ENCODE data around the gene USF2.

USF2 gene

DNA sequence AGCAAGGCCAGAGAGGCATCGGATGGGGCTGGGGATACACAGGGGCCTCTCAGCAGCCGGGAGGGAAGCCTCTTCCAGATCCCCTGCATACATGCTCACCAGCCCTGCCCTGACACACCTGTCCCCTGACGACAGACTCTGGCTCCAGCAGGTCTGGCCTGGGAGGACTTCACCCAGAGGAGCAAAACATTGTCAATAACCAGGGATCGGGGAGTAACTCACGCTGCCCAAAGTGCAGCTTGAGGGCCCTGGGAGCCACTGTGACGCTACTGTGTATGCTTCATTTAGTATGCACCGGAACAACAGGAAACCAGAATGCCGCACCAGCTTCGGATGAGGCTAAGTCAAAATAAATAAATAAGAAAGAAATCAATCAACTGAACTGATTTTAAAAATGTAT lies 47.8 kb downstream of the USF2 start:
- Histone ChIP-seq H3K9ac (ENCODE audit: low read length) (no peak overlapping the region), H3K36me3 (ENCODE audit: control insufficient read depth in 1 of 2, insufficient read depth in 2 of 2, low read depth in 1 of 2, low read length in 2 of 2) (no peaks in the 10 kb centered on the region), H3K79me1 (replicated peaks; ENCODE audit: low read length, poor library complexity, severe bottlenecking) (no peaks in the 10 kb centered on the region), H4K8ac (ENCODE audit: low read length) (no peak overlapping the region), H2AK5ac (ENCODE audit: low read length, severe bottlenecking) (no peak overlapping the region), H3K4me2 (ENCODE audit: low read length, poor library complexity, severe bottlenecking) (no peak overlapping the region), H3K9me3 (ENCODE audit: control insufficient read depth, low read length) (no peaks in the 10 kb centered on the region), H2AFZ (ENCODE audit: low read depth, low read length) (no peak overlapping the region), H2BK15ac (ENCODE audit: low read depth, poor library complexity, severe bottlenecking) (no peak overlapping the region), H3K18ac (ENCODE audit: low read depth in 1 of 2, low read length in 2 of 2) (no peak overlapping the region), H3K4ac (ENCODE audit: low read depth in 1 of 2, low read length in 2 of 2) (no peak overlapping the region), H3K27ac (ENCODE audit: low read length, poor library complexity, severe bottlenecking) (no peak overlapping the region), H3K4me1 (ENCODE audit: control insufficient read depth, insufficient read depth, low read depth, low read length) (peaks cover 8% of the 10 kb centered on the region), H2BK12ac (ENCODE audit: low read length in 2 of 2) (no peak overlapping the region), H3K27me3 (ENCODE audit: control insufficient read depth in 1 of 2, insufficient read depth in 1 of 2, low read length in 2 of 2) (peaks cover 0 to 6% of the 10 kb centered on the region in 2 experiments), H4K91ac (ENCODE audit: low read length) (no peak overlapping the region), H3K4me3 (ENCODE audit: insufficient read depth in 1 of 2, low read depth in 1 of 2, low read length in 2 of 2) (no peak overlapping the region), H3K14ac (ENCODE audit: low read length in 2 of 2) (no peak overlapping the region), H2BK120ac (ENCODE audit: low read depth, low read length) (no peak overlapping the region), H2BK5ac (ENCODE audit: low read depth, low read length, poor library complexity, severe bottlenecking) (no peak overlapping the region), H3K23ac (ENCODE audit: low read length in 2 of 2) (no peak overlapping the region)
- DNase-seq = no peak
- 76% methylated on average over 7 of the region's 9 CpGs for WGBS

DNA sequence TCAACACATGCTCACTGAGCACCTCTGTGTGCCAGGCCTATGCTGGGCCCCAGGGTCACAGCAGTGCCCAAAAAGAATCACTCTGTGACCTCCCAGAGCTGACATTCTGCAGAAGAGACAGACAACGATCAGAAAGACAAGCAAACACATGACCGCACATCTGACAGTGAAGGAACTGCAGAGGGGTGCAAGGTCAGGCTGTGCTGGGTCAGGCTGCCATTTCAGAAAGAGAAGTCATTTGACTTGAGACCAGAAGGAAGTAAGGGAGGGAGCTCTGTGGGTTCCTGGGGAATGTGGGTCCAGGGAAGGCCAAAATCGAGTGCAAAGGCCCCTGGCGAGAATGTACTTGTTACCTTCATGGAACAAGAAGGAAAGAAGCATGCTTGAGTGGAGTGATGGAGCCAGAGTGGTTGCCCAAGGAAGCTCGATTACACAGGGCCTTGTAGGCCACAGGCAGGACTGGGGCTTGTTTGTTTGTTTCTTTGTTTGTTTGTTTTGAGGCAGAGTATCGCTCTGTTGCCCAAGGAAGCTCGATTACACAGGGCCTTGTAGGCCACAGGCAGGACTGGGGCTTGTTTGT lies 48.8 kb downstream of the USF2 start:
- H3K9ac ChIP-seq (ENCODE audit: low read length) = no peak overlapping the region
- H2BK12ac ChIP-seq (ENCODE audit: low read length in 2 of 2) = no peak overlapping the region
- H3K4me2 ChIP-seq (ENCODE audit: low read length, poor library complexity, severe bottlenecking) = no peak overlapping the region
- no peak overlapping the region for H2AK5ac ChIP-seq (ENCODE audit: low read length, severe bottlenecking)
- H4K91ac ChIP-seq (ENCODE audit: low read length) = no peak overlapping the region
- H3K9me3 ChIP-seq (ENCODE audit: control insufficient read depth, low read length) = peaks cover 5% of the 10 kb centered on the region
- no peak overlapping the region for H3K27ac ChIP-seq (ENCODE audit: low read length, poor library complexity, severe bottlenecking)
- no peak overlapping the region for H2AFZ ChIP-seq (ENCODE audit: low read depth, low read length)
- no peak overlapping the region for H3K23ac ChIP-seq (ENCODE audit: low read length in 2 of 2)
- peaks cover 5% of the 10 kb centered on the region for H3K4me1 ChIP-seq (ENCODE audit: control insufficient read depth, insufficient read depth, low read depth, low read length)
- no peak overlapping the region for H2BK5ac ChIP-seq (ENCODE audit: low read depth, low read length, poor library complexity, severe bottlenecking)
- H3K36me3 ChIP-seq (ENCODE audit: control insufficient read depth in 1 of 2, insufficient read depth in 2 of 2, low read depth in 1 of 2, low read length in 2 of 2) = no peaks in the 10 kb centered on the region
- no peak overlapping the region for H3K4me3 ChIP-seq (ENCODE audit: insufficient read depth in 1 of 2, low read depth in 1 of 2, low read length in 2 of 2)
- H2BK120ac ChIP-seq (ENCODE audit: low read depth, low read length) = no peak overlapping the region
- peaks cover 0 to 6% of the 10 kb centered on the region in 2 experiments for H3K27me3 ChIP-seq (ENCODE audit: control insufficient read depth in 1 of 2, insufficient read depth in 1 of 2, low read length in 2 of 2)
- no peak overlapping the region for H3K4ac ChIP-seq (ENCODE audit: low read depth in 1 of 2, low read length in 2 of 2)
- no peak overlapping the region for H3K14ac ChIP-seq (ENCODE audit: low read length in 2 of 2)
- WGBS = 79% methylated on average over 7 of the region's 7 CpGs
- H3K18ac ChIP-seq (ENCODE audit: low read depth in 1 of 2, low read length in 2 of 2) = no peak overlapping the region
- H3K79me1 ChIP-seq (replicated peaks; ENCODE audit: low read length, poor library complexity, severe bottlenecking) = no peaks in the 10 kb centered on the region
- no peak for DNase-seq
- no peak overlapping the region for H4K8ac ChIP-seq (ENCODE audit: low read length)
- no peak overlapping the region for H2BK15ac ChIP-seq (ENCODE audit: low read depth, poor library complexity, severe bottlenecking)

DNA sequence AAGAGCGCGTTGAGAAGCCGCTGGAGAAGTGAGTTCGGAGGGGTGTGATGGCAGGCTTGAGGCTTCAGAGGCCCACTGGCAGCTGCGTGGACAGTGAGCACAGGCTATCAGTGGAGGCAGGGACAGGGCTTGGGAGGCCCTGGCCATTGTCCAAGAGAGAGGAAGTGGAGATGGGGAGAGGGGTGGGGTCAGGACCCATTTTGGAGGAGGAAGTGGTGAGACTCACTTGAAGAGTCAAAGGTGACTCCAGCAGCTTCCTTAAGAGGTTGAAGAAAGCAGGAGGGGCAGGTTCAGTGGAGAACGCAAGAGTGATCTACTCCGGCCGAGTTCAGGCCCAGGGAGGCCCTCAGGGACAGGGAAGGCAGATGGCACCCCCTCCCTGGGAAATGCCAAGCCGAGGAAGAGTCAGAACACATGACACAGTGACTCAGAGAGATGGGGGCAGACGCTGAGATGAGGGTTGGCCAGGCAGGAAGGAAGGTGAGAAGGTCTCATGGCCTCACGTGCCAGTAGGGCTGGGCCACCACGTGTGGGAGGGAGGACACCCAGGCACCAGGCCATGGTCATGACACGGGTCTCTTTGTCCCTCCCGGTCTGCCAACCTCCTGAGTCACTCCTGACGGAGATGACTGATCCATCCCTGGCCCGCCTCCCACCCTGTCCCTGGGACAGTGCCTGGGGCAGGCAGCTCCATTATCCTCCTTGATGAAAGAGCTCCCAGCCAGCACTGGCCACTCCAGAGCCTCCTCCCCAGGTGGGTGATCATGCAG lies 50.1 kb downstream of the USF2 start:
- Histone ChIP-seq H2BK5ac (ENCODE audit: low read depth, low read length, poor library complexity, severe bottlenecking) (no peak overlapping the region), H3K18ac (ENCODE audit: low read depth in 1 of 2, low read length in 2 of 2) (no peak overlapping the region), H3K14ac (ENCODE audit: low read length in 2 of 2) (no peak overlapping the region), H3K79me1 (replicated peaks; ENCODE audit: low read length, poor library complexity, severe bottlenecking) (no peaks in the 10 kb centered on the region), H3K4me2 (ENCODE audit: low read length, poor library complexity, severe bottlenecking) (no peak overlapping the region), H3K27me3 (ENCODE audit: control insufficient read depth in 1 of 2, insufficient read depth in 1 of 2, low read length in 2 of 2) (peaks cover 0 to 6% of the 10 kb centered on the region in 2 experiments), H4K91ac (ENCODE audit: low read length) (peak overlapping the region; percentile 6), H3K4me1 (ENCODE audit: control insufficient read depth, insufficient read depth, low read depth, low read length) (peaks cover 5% of the 10 kb centered on the region), H2BK15ac (ENCODE audit: low read depth, poor library complexity, severe bottlenecking) (no peak overlapping the region), H3K9ac (ENCODE audit: low read length) (peak overlapping the region; percentile 37), H3K4ac (ENCODE audit: low read depth in 1 of 2, low read length in 2 of 2) (no peak overlapping the region), H3K23ac (ENCODE audit: low read length in 2 of 2) (no peak overlapping the region), H4K8ac (ENCODE audit: low read length) (peak overlapping the region; percentile 66), H3K27ac (ENCODE audit: low read length, poor library complexity, severe bottlenecking) (no peak overlapping the region), H3K9me3 (ENCODE audit: control insufficient read depth, low read length) (peaks cover 5% of the 10 kb centered on the region), H2AK5ac (ENCODE audit: low read length, severe bottlenecking) (no peak overlapping the region), H2AFZ (ENCODE audit: low read depth, low read length) (no peak overlapping the region), H3K4me3 (ENCODE audit: insufficient read depth in 1 of 2, low read depth in 1 of 2, low read length in 2 of 2) (no peak overlapping the region), H3K36me3 (ENCODE audit: control insufficient read depth in 1 of 2, insufficient read depth in 2 of 2, low read depth in 1 of 2, low read length in 2 of 2) (no peaks in the 10 kb centered on the region), H2BK12ac (ENCODE audit: low read length in 2 of 2) (peak overlapping the region in 1 of 2 experiments; percentile 59), H2BK120ac (ENCODE audit: low read depth, low read length) (no peak overlapping the region)
- DNase-seq = peak; percentile 72
- 52% methylated on average over 16 of the region's 16 CpGs for WGBS

DNA sequence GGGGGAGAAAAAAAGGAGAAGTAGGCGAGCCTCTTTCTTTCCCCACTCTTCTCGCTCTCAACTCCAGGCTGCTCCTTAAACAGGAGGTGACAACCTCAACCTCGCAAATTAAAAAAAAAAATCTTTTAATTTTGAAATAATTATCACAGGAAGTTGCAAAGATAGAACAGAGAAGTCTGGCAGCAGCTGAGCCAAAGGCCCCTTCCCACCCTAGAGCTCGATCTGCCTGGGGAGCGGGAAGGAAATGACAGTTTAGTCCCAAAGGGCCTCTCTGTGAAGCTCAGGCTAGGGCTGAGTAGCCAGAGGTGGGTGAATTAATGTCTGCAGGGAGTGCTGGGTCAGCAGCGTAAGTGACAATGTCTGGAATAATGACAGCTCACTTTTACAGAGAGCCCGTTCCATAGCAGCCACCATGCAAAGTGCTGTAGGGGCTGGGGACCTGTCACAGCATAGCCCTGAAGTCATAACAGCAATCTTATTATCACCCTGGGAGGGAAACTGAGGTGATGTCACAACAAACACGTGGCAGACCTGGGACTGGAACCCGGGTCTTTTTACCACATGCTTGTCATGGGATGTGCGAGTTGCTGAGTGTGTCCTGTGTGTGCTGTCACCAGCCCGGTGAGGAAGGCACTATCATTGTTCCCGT lies 51.4 kb downstream of the USF2 start:
- Histone ChIP-seq H3K4me1 (ENCODE audit: control insufficient read depth, insufficient read depth, low read depth, low read length) (peaks cover 5% of the 10 kb centered on the region), H3K14ac (ENCODE audit: low read length in 2 of 2) (no peak overlapping the region), H2AFZ (ENCODE audit: low read depth, low read length) (no peak overlapping the region), H3K4me3 (ENCODE audit: insufficient read depth in 1 of 2, low read depth in 1 of 2, low read length in 2 of 2) (no peak overlapping the region), H4K91ac (ENCODE audit: low read length) (no peak overlapping the region), H3K18ac (ENCODE audit: low read depth in 1 of 2, low read length in 2 of 2) (no peak overlapping the region), H3K27ac (ENCODE audit: low read length, poor library complexity, severe bottlenecking) (no peak overlapping the region), H3K79me1 (replicated peaks; ENCODE audit: low read length, poor library complexity, severe bottlenecking) (no peaks in the 10 kb centered on the region), H2BK5ac (ENCODE audit: low read depth, low read length, poor library complexity, severe bottlenecking) (no peak overlapping the region), H3K9ac (ENCODE audit: low read length) (no peak overlapping the region), H3K9me3 (ENCODE audit: control insufficient read depth, low read length) (peaks cover 5% of the 10 kb centered on the region), H3K4me2 (ENCODE audit: low read length, poor library complexity, severe bottlenecking) (no peak overlapping the region), H4K8ac (ENCODE audit: low read length) (no peak overlapping the region), H3K23ac (ENCODE audit: low read length in 2 of 2) (peak overlapping the region in 1 of 2 experiments; percentile 22), H2BK120ac (ENCODE audit: low read depth, low read length) (no peak overlapping the region), H2BK12ac (ENCODE audit: low read length in 2 of 2) (no peak overlapping the region), H3K4ac (ENCODE audit: low read depth in 1 of 2, low read length in 2 of 2) (no peak overlapping the region), H3K36me3 (ENCODE audit: control insufficient read depth in 1 of 2, insufficient read depth in 2 of 2, low read depth in 1 of 2, low read length in 2 of 2) (no peaks in the 10 kb centered on the region), H2BK15ac (ENCODE audit: low read depth, poor library complexity, severe bottlenecking) (no peak overlapping the region), H2AK5ac (ENCODE audit: low read length, severe bottlenecking) (no peak overlapping the region), H3K27me3 (ENCODE audit: control insufficient read depth in 1 of 2, insufficient read depth in 1 of 2, low read length in 2 of 2) (no peaks in the 10 kb centered on the region)
- no peak for DNase-seq
- WGBS = 60% methylated on average over 8 of the region's 12 CpGs
